Measurements from ENCODE around the gene RTL9.

DNA sequence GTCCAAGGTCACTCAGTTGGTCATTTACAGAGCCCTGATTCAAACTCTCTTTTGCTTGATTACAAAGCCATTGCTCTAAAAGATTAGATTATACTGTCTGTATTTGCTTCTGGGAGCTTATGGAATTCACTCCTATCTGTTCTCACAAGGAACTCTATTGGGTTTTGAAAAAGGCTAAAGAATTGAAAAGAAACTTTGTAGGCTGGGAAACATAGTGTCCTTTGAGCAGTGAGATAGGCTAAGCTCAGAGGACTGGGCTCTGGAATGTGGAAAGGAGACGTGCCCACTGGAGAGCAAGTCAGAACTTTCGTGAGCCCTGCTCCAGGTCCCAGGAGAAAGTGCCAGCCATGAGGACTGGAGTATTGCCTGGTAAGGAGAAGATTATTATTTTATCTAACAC, at the start of gene RTL9:
- TF ChIP-seq POLR2A (IDR thresholded peaks at IDR 0.05) (no peak), CTCF (IDR thresholded peaks at IDR 0.05) (no peak), POLR2AphosphoS5 (IDR thresholded peaks at IDR 0.05) (no peak), EP300 (IDR thresholded peaks at IDR 0.05; ENCODE audit: low read depth) (no peak)
